IMR-90 (cell line): ENCODE measurements around the gene IRF5. TPM values are rescaled to one million over a fixed set of nuclear protein-coding genes. Genes with fewer than 3 reads are reported as not detected.

Experiments
- ATAC-seq: fragments of 200-7000 bp; cut with Tn5 transposase; 2 replicates; pipeline ENCODE4 v1.9.1; 2020; ENCODE audit warnings: low read depth, mild to moderate bottlenecking, moderate library complexity
- BruUV-seq: library from RNA; stranded (reverse); fragments of 400-500 nt; replicated peaks from 2 replicates; lab custom pipeline; 2021; lab: Mats Ljungman, UMichigan
- CTCF ChIA-PET: fragments of 300-600 bp; formaldehyde crosslinking; extraction: SDS; loops from one replicate; lab custom pipeline; 2021; ENCODE audit warnings: antibody characterized with exemption; lab: Yijun Ruan, JAX
- POLR2A ChIA-PET: fragments of 300-600 bp; sonication (Branson Sonifier 250); formaldehyde crosslinking; loops from one replicate; lab custom pipeline; 2022; ENCODE audit warnings: antibody characterized with exemption; ENCODE audit not compliant: unreplicated experiment; lab: Charles Lee
- DNase-seq: peaks from one replicate; pipeline ENCODE4 v3.0.0; 2013
- H2AFZ ChIP-seq: replicated peaks from 2 replicates; pipeline ENCODE3; 2013; ENCODE audit warnings: low read length, mild to moderate bottlenecking; ENCODE audit not compliant: poor library complexity
- H2AK5ac ChIP-seq: 2 replicates; pipeline ENCODE4 v1.6.1; 2013; ENCODE audit warnings: low read depth, low read length, inconsistent platforms
- H2AK9ac ChIP-seq: replicated peaks from 2 replicates; pipeline ENCODE3; 2013; ENCODE audit warnings: mild to moderate bottlenecking, low read depth, low read length, moderate library complexity; ENCODE audit not compliant: poor library complexity
- H2BK120ac ChIP-seq: 2 replicates; pipeline ENCODE4 v1.6.1; 2013; ENCODE audit warnings: low read depth, low read length, inconsistent platforms
- H2BK15ac ChIP-seq: 3 replicates; pipeline ENCODE4 v1.6.1; 2013; ENCODE audit warnings: low read depth, low read length, inconsistent platforms
- H2BK20ac ChIP-seq: 2 replicates; pipeline ENCODE4 v1.6.1; 2013; ENCODE audit warnings: low read depth, mild to moderate bottlenecking, inconsistent platforms, low read length, moderate library complexity
- H2BK5ac ChIP-seq: 2 replicates; pipeline ENCODE4 v1.6.1; 2013; ENCODE audit warnings: mild to moderate bottlenecking, low read depth, low read length, inconsistent platforms; ENCODE audit not compliant: poor library complexity, severe bottlenecking
- H3K14ac ChIP-seq: replicated peaks from 2 replicates; pipeline ENCODE4 v1.6.1; 2013; ENCODE audit warnings: low read depth, low read length, inconsistent platforms
- H3K18ac ChIP-seq: 2 replicates; pipeline ENCODE4 v1.6.1; 2013; ENCODE audit warnings: low read depth, low read length, control low read depth
- H3K23ac ChIP-seq: 2 replicates; pipeline ENCODE4 v1.6.1; 2013; ENCODE audit warnings: low read depth, low read length, inconsistent platforms
- H3K27ac ChIP-seq: 2 replicates; pipeline ENCODE4 v1.5.1; 2013; ENCODE audit warnings: mild to moderate bottlenecking, control low read depth, low read length; ENCODE audit not compliant: insufficient read depth
- H3K27me3 ChIP-seq: 2 replicates; pipeline ENCODE4 v1.6.1; 2013; ENCODE audit warnings: low read length; ENCODE audit not compliant: control insufficient read depth, insufficient read depth
- H3K36me3 ChIP-seq: 2 replicates; pipeline ENCODE4 v1.6.1; 2013; ENCODE audit warnings: low read length, mixed read lengths; ENCODE audit not compliant: control insufficient read depth, insufficient read depth
- H3K4ac ChIP-seq: 2 replicates; pipeline ENCODE4 v1.6.1; 2013; ENCODE audit warnings: low read depth, low read length, inconsistent platforms
- H3K4me1 ChIP-seq: 2 replicates; pipeline ENCODE4 v1.6.1; 2013; ENCODE audit warnings: low read length, mixed read lengths; ENCODE audit not compliant: control insufficient read depth, insufficient read depth
- H3K4me2 ChIP-seq: 2 replicates; pipeline ENCODE4 v1.6.1; 2013; ENCODE audit warnings: low read depth, mild to moderate bottlenecking, control low read depth, low read length, moderate library complexity
- H3K4me3 ChIP-seq: 2 replicates; pipeline ENCODE4 v1.5.1; 2013; ENCODE audit warnings: low read depth, mild to moderate bottlenecking, control low read depth, low read length, moderate library complexity; ENCODE audit not compliant: insufficient read depth
- H3K56ac ChIP-seq: 2 replicates; pipeline ENCODE4 v1.6.1; 2013; ENCODE audit warnings: low read length, inconsistent platforms; ENCODE audit not compliant: insufficient read depth; ENCODE audit errors: extremely low read depth
- H3K79me1 ChIP-seq, 2 experiments: 2 replicates each; pipeline ENCODE4 v1.6.1; 2013; ENCODE audit warnings: low read length in 2 of 2, inconsistent platforms in 1 of 2, low read depth in 1 of 2
- H3K9ac ChIP-seq: 2 replicates; pipeline ENCODE4 v1.6.1; 2013; ENCODE audit warnings: low read depth, low read length, control low read depth
- H3K9me1 ChIP-seq: 2 replicates; pipeline ENCODE4 v1.6.1; 2013; ENCODE audit warnings: low read length, inconsistent platforms; ENCODE audit not compliant: insufficient read depth
- H3K9me3 ChIP-seq: 2 replicates; pipeline ENCODE4 v1.6.1; 2013; ENCODE audit warnings: low read length; ENCODE audit not compliant: control insufficient read depth, insufficient read depth
- H4K20me1 ChIP-seq: 2 replicates; pipeline ENCODE4 v1.6.1; 2013; ENCODE audit warnings: low read length, inconsistent platforms; ENCODE audit not compliant: insufficient read depth
- H4K5ac ChIP-seq: 2 replicates; pipeline ENCODE4 v1.6.1; 2013; ENCODE audit warnings: mild to moderate bottlenecking, low read depth, low read length, control low read depth
- H4K8ac ChIP-seq, 2 experiments: 2 replicates each; pipeline ENCODE4 v1.6.1; 2013; ENCODE audit warnings: low read depth in 2 of 2, low read length in 2 of 2, control low read depth in 1 of 2, inconsistent platforms in 1 of 2
- H4K91ac ChIP-seq: 2 replicates; pipeline ENCODE4 v1.6.1; 2013; ENCODE audit warnings: low read depth, low read length, inconsistent platforms; ENCODE audit not compliant: insufficient read depth
- BHLHE40 ChIP-seq: fragments of 150-350 bp; IDR thresholded peaks from 2 replicates; pipeline ENCODE4 v1.6.1; 2016; ENCODE audit warnings: mild to moderate bottlenecking, low read depth, low read length
- CEBPB ChIP-seq: IDR thresholded peaks from 2 replicates; pipeline ENCODE4 v1.6.1; 2012; ENCODE audit warnings: low read depth, low read length, improper control_type of control experiment
- CHD1 ChIP-seq: IDR thresholded peaks from 2 replicates; pipeline ENCODE4 v1.6.1; 2012; ENCODE audit warnings: low read depth, low read length, improper control_type of control experiment
- FOS ChIP-seq: fragments of 150-350 bp; IDR thresholded peaks from 2 replicates; pipeline ENCODE4 v1.6.1; 2016; ENCODE audit warnings: low read depth, low read length
- MAFK ChIP-seq: IDR thresholded peaks from 2 replicates; pipeline ENCODE4 v1.6.1; 2012; ENCODE audit warnings: low read depth, low read length, improper control_type of control experiment
- MAZ ChIP-seq: IDR thresholded peaks from 2 replicates; pipeline ENCODE4 v1.6.1; 2012; ENCODE audit warnings: low read depth, mild to moderate bottlenecking, low read length, improper control_type of control experiment, moderate library complexity, borderline replicate concordance
- MXI1 ChIP-seq: IDR thresholded peaks from 2 replicates; pipeline ENCODE4 v1.6.1; 2012; ENCODE audit warnings: low read depth, mild to moderate bottlenecking, low read length, moderate library complexity, borderline replicate concordance
- NFE2L2 ChIP-seq: fragments of 150-350 bp; IDR thresholded peaks from 2 replicates; pipeline ENCODE4 v1.6.1; 2016; ENCODE audit warnings: low read depth, mild to moderate bottlenecking, low read length
- POLR2A ChIP-seq: IDR thresholded peaks from 2 replicates; pipeline ENCODE4 v1.6.1; 2012; ENCODE audit warnings: mild to moderate bottlenecking, low read depth, low read length
- RAD21 ChIP-seq: IDR thresholded peaks from 2 replicates; pipeline ENCODE4 v1.6.1; 2012; ENCODE audit warnings: low read length, improper control_type of control experiment
- RCOR1 ChIP-seq: IDR thresholded peaks from 2 replicates; pipeline ENCODE4 v1.6.1; 2012; ENCODE audit warnings: mild to moderate bottlenecking, low read length, improper control_type of control experiment; ENCODE audit not compliant: insufficient replicate concordance
- RFX5 ChIP-seq: IDR thresholded peaks from 2 replicates; pipeline ENCODE4 v1.8.0; 2012; ENCODE audit warnings: low read depth, mild to moderate bottlenecking, low read length, moderate library complexity
- SMC3 ChIP-seq: fragments of 150-350 bp; IDR thresholded peaks from 2 replicates; pipeline ENCODE4 v1.6.1; 2016; ENCODE audit warnings: low read depth, mild to moderate bottlenecking, antibody characterized with exemption, low read length, moderate library complexity
- WGBS, 2 experiments: methylation state at CpG; one replicate each; pipeline versions ENCODE4 v1.1.5 to v1.1.7; 2013; ENCODE audit warnings: missing lambda C conversion rate in 2 of 2; ENCODE audit not compliant: insufficient read length in 1 of 2; ENCODE audit errors: extremely low coverage in 2 of 2; 5-methylcytosine and 5-hydroxymethylcytosine counted together
- dilution Hi-C: fragments of 300-500 bp; cut with HindIII; formaldehyde crosslinking; loops from one replicate; pipeline ENCODE4 v1.14.3; 2018; ENCODE audit warnings: low sequenced_read_pairs; ENCODE audit not compliant: unreplicated experiment
- in situ Hi-C: fragments of 300-500 bp; cut with MboI; formaldehyde crosslinking; loops from 3 replicates; pipeline ENCODE4 v1.14.3; 2019; ENCODE audit warnings: low sequenced_read_pairs, inconsistent platforms, mixed read lengths
- intact Hi-C: fragments of 100-400 bp; cut with micrococcal nuclease; formaldehyde crosslinking; loops from 2 replicates; pipeline ENCODE4 v1.10.0; 2022
- polyA plus RNA-seq, 3 experiments: library from polyadenylated mRNA; depleted of rRNA; stranded (reverse); fragments of >200 nt; gene quantifications; 2 replicates each; pipeline ENCODE4 v1.2.3, GENCODE V29; 2012; ENCODE audit warnings: low replicate concordance in 1 of 3
- total RNA-seq: library from RNA; depleted of rRNA; stranded (reverse); fragments of >200 nt; gene quantifications from 2 replicates; pipeline ENCODE4 v1.2.3, GENCODE V29; 2012
- TF ChIP-seq, protein P1 (sequence below): fragments of 150-350 bp; IDR thresholded peaks from 2 replicates; pipeline ENCODE4 v1.6.1; 2016; ENCODE audit warnings: low read depth, mild to moderate bottlenecking, low read length, moderate library complexity, borderline replicate concordance
- TF ChIP-seq, protein P2 (sequence below): conservative IDR thresholded peaks from 2 replicates; pipeline ENCODE4 v1.5.1; 2012; ENCODE audit warnings: mild to moderate bottlenecking, low read depth, low read length, improper control_type of control experiment
- TF ChIP-seq, protein P3 (sequence below): fragments of 150-350 bp; IDR thresholded peaks from 2 replicates; pipeline ENCODE4 v1.6.1; 2017; ENCODE audit warnings: mild to moderate bottlenecking, antibody characterized with exemption, low read length, low read depth

The IRF5 gene
- total and polyA plus RNA-seq, 2 of the 4 experiments (the other 2 are of a cell fraction), result 0.14 to 0.18 TPM

DNA sequence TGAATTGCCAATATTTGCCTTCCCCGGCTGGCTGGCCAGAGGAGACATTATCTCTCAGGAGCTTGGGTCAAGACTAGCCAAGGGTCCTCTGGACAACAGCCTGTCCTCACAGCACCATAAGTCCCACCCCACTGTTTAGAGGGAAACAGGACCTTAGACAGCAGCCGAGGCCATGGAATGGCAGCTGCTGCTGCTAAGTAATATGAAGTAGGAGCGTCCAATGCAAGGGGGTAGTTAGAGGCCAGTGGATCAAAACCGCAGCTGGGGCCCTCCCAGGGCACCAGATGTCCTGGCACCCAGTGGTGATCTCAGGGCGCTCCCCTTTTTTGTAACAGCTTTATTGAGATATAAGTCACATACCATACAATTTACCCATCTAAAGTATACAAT is 14.3 kb upstream of the IRF5 start:
- Histone ChIP-seq H2AK5ac (no peak overlapping the region), H3K36me3 (no peaks in the 10 kb centered on the region), H3K79me1 (no peaks in the 10 kb centered on the region), H3K9me1 (no peaks in the 10 kb centered on the region), H3K9me3 (no peaks in the 10 kb centered on the region), H4K20me1 (no peaks in the 10 kb centered on the region), H3K4me3 (no peak overlapping the region), H3K14ac (no peak overlapping the region), H2BK20ac (no peak overlapping the region), H3K9ac (no peak overlapping the region), H2BK120ac (no peak overlapping the region), H3K4me2 (no peak overlapping the region), H4K8ac (no peak overlapping the region), H2AK9ac (no peak overlapping the region), H2BK5ac (no peak overlapping the region), H3K23ac (no peak overlapping the region), H3K27me3 (peaks cover 63% of the 10 kb centered on the region), H2AFZ (no peak overlapping the region), H3K4me1 (no peaks in the 10 kb centered on the region), H4K91ac (no peak overlapping the region), H3K27ac (no peak overlapping the region), H3K56ac (no peak overlapping the region), H4K5ac (no peak overlapping the region), H2BK15ac (no peak overlapping the region), H3K4ac (no peak overlapping the region), H3K18ac (no peak overlapping the region)
- no TSS peak for BruUV-seq
- DNase-seq (no peak), ATAC-seq (no peak)
- ChIA-PET CTCF (no interaction called here), POLR2A (no interaction called here)
- dilution Hi-C loops, result no loop called here
- intact Hi-C loops, result no loop called here
- TF ChIP-seq RCOR1 (no peak), POLR2A (no peak), RFX5 (no peak), CHD1 (no peak), NFE2L2 (no peak), MXI1 (no peak), MAZ (no peak), FOS (no peak), RAD21 (no peak), BHLHE40 (no peak), MAFK (no peak), CEBPB (no peak), SMC3 (no peak)
- TF ChIP-seq, protein P1, sequence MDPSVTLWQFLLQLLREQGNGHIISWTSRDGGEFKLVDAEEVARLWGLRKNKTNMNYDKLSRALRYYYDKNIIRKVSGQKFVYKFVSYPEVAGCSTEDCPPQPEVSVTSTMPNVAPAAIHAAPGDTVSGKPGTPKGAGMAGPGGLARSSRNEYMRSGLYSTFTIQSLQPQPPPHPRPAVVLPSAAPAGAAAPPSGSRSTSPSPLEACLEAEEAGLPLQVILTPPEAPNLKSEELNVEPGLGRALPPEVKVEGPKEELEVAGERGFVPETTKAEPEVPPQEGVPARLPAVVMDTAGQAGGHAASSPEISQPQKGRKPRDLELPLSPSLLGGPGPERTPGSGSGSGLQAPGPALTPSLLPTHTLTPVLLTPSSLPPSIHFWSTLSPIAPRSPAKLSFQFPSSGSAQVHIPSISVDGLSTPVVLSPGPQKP, result no peak
- TF ChIP-seq, protein P2, sequence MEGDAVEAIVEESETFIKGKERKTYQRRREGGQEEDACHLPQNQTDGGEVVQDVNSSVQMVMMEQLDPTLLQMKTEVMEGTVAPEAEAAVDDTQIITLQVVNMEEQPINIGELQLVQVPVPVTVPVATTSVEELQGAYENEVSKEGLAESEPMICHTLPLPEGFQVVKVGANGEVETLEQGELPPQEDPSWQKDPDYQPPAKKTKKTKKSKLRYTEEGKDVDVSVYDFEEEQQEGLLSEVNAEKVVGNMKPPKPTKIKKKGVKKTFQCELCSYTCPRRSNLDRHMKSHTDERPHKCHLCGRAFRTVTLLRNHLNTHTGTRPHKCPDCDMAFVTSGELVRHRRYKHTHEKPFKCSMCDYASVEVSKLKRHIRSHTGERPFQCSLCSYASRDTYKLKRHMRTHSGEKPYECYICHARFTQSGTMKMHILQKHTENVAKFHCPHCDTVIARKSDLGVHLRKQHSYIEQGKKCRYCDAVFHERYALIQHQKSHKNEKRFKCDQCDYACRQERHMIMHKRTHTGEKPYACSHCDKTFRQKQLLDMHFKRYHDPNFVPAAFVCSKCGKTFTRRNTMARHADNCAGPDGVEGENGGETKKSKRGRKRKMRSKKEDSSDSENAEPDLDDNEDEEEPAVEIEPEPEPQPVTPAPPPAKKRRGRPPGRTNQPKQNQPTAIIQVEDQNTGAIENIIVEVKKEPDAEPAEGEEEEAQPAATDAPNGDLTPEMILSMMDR, result no peak
- TF ChIP-seq, protein P3, sequence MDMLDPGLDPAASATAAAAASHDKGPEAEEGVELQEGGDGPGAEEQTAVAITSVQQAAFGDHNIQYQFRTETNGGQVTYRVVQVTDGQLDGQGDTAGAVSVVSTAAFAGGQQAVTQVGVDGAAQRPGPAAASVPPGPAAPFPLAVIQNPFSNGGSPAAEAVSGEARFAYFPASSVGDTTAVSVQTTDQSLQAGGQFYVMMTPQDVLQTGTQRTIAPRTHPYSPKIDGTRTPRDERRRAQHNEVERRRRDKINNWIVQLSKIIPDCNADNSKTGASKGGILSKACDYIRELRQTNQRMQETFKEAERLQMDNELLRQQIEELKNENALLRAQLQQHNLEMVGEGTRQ, result no peak
- in situ Hi-C loops, result no loop called here
- no CpG with 5 or more reads among the region's 5 CpGs for WGBS, 2 experiments
